SH-SY5Y (cell line): ENCODE results near the gene POU2AF1.

Source experiments
- GATA2 ChIP-seq: IDR thresholded peaks from 2 replicates; pipeline ENCODE4 v1.6.1; 2011; ENCODE audit warnings: mild to moderate bottlenecking, low read depth, low read length
- GATA3 ChIP-seq: IDR thresholded peaks from 2 replicates; pipeline ENCODE4 v1.6.1; 2011; ENCODE audit warnings: low read depth, mild to moderate bottlenecking, low read length, moderate library complexity

- TF ChIP-seq GATA3 (no peak), GATA2 (no peak)
Measured at GRCh38 chr11:111378185-111378860, 752 bp downstream of the POU2AF1 start.
